AG09309 (cell line): ENCODE measurements around the gene ZNF618.

ENCODE experiments used
- DNase-seq: peaks from one replicate; pipeline ENCODE4 v3.0.0-alpha.2; 2010; ENCODE audit warnings: low read depth
- H3K4me3 ChIP-seq: 2 replicates; pipeline ENCODE4 v1.5.1; 2011; ENCODE audit warnings: mild to moderate bottlenecking, low read depth, low read length, moderate library complexity; ENCODE audit not compliant: control insufficient read depth
- TF ChIP-seq, protein P1 (sequence below): IDR thresholded peaks from 2 replicates; pipeline ENCODE4 v1.5.1; 2011; ENCODE audit warnings: mild to moderate bottlenecking, low read depth, low read length, inconsistent platforms; ENCODE audit not compliant: insufficient read depth, control insufficient read depth; ENCODE audit errors: missing control alignments

ZNF618 gene

GRCh38 chr9:113912816-113913215 is 36.7 kb downstream of the ZNF618 start:
- no peak overlapping the region for H3K4me3 ChIP-seq
- TF ChIP-seq, protein P1, sequence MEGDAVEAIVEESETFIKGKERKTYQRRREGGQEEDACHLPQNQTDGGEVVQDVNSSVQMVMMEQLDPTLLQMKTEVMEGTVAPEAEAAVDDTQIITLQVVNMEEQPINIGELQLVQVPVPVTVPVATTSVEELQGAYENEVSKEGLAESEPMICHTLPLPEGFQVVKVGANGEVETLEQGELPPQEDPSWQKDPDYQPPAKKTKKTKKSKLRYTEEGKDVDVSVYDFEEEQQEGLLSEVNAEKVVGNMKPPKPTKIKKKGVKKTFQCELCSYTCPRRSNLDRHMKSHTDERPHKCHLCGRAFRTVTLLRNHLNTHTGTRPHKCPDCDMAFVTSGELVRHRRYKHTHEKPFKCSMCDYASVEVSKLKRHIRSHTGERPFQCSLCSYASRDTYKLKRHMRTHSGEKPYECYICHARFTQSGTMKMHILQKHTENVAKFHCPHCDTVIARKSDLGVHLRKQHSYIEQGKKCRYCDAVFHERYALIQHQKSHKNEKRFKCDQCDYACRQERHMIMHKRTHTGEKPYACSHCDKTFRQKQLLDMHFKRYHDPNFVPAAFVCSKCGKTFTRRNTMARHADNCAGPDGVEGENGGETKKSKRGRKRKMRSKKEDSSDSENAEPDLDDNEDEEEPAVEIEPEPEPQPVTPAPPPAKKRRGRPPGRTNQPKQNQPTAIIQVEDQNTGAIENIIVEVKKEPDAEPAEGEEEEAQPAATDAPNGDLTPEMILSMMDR = no peak
- no peak for DNase-seq

DNA sequence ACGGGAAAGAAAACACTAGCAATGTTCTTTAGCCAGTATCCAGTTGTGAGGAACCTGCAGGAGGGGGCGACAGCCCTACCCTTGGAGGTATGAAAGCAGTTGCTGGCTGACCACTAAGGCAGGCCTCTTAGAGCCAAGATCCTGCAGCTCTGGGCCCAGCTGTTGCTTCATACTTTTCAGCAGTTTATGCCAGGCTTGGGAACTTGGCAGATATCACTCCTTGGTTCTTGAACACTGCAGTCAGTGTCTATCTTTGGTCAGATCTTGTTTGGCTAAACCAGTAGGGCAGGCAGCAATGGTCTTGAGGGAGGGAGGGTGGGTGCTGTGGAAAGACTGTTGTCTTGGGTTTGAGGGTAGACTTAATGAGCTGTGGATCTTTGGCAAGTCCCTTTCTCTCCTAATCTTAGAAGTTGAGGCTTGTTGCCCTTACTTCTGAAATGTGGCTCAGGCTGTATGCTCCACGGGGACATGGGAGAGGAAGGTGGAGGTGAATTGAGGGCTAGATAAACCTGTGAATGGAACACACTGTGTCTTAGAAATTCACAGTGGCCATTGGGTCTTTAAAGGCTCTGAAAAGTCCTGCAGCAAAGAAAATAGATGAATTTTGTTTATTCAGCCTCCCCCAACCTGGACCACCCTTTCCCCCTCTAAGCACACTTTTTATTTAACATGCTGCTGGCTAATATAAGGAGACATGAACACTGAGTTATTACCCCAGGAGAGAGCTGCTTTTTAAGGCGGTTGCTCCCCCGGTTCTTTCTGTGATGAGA is 37.5 kb downstream of the ZNF618 start:
- no peak overlapping the region for H3K4me3 ChIP-seq
- DNase-seq = no peak
- TF ChIP-seq, protein P1 = no peak

DNA sequence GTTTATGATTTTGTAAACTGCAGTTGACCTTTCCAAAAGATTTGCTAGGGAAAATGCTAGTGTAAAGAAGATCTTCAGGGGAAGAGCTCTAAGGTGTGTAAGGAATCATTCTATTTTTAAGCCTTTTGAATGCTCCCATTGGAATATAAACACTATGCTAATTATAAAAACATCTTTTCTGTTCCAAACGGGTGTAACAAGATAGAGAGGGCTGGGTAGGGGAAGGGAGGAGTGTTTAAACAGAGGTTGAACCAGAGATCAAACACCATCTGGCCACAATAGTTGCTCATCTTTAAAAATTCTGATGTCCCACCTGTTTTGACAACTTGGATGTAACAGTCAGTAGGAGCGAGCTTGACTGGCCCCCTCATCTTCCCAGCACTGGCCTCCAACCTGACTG is 38.4 kb downstream of the ZNF618 start:
- TF ChIP-seq, protein P1 = no peak
- DNase-seq = no peak

DNA sequence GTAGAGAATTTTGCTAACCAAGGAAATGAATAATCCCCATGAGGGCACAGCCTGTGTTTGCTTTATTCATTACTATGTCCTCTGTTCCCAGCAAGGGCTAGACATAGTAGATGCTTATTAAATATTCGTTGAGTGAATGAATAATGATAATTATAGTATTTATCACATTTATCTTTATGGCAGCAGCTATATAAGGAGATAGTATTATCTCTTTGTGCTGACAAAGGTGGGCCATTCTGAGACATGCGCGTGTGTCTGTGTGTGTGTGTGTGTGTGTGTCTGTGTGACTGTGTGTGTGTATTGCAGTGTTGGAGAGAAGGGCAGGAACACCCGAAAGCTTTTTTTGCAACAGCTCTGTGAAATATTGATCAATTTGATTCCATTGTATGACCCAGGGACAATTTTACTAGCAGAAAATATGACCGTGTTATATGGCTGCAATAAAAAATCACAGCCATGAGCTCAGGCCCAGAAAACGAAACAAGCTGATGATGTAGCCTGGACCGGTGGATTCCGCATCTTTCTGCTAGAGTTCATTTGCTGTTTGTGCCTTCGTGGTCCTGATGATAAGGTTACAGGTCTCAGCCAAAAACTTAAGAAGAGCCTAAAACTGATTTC is 39.8 kb downstream of the ZNF618 start:
- no peak for DNase-seq
- TF ChIP-seq, protein P1 = no peak
- no peak overlapping the region for H3K4me3 ChIP-seq

More for the DNA sequence above, 38.4 kb downstream of the ZNF618 start:
- no peak overlapping the region for H3K4me3 ChIP-seq

- DNase-seq = no peak
- TF ChIP-seq, protein P1 = no peak
- H3K4me3 ChIP-seq = no peak overlapping the region
Measured at GRCh38 chr9:113916931-113917330, 40.8 kb downstream of the ZNF618 start.

DNA sequence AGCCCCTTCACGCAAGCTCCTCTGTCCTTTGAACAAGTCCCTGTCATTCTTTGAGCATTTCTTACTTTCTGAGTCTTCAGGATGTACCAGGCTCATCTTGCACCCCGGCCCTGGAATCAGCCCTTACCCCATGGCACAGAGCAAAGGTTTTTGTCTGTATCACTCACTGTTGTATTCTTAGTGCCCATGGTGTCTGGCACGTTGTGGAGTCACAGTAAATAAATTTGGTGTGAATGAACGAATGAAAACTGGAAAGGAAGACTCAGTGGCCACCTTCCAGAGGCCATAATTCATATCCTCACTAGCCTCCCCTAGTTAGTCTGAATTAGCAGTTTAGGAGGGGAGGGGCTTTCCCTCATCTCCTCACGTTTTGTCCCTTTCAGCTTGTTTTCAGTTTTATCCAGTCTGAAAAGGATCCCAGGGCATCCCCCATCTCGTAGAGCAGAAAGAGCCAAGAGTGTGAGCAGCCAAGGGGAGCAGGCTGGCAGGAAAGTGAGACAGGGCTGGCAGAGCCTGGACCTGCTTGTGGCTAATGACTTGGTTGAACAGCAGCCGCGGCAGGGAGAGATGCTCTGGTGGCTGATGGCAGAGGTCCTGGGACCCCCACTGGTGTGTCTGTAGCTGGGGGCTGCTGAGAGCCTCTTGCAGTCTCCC is 42.7 kb downstream of the ZNF618 start:
- H3K4me3 ChIP-seq = no peak overlapping the region
- no peak for DNase-seq
- TF ChIP-seq, protein P1 = no peak
